ENCODE results near the gene MYO18B. TPM values are rescaled to one million over a fixed set of nuclear protein-coding genes. Genes with fewer than 3 reads are reported as not detected.

The MYO18B gene
- total and polyA plus RNA-seq, 2 of the 8 experiments (the other 6 are each of a cell fraction or from before 2014, with no cell fraction given), result 0.62 to 0.78 TPM

- H3K4me1 ChIP-seq (replicated peaks in 1 of 4; ENCODE audit: control insufficient read depth in 3 of 4, insufficient read depth in 4 of 4, low read length in 3 of 4), result peaks cover 0 to 2% (median 0%) of the 10 kb centered on the region in 4 experiments; a peak in 1 of 7 replicates
- POLR2A ChIA-PET (ENCODE audit: partially characterized antibody), result no interaction called here
- no peak overlapping the region for H2BK120ac ChIP-seq (replicated peaks; ENCODE audit: low read depth, low read length)
- no peak overlapping the region for H2BK20ac ChIP-seq (ENCODE audit: low read length)
- no peak overlapping the region for H3K4ac ChIP-seq (replicated peaks; ENCODE audit: insufficient read length, low read depth, low read length)
- H4K20me1 ChIP-seq (replicated peaks in 1 of 2; ENCODE audit: control insufficient read depth in 1 of 2, insufficient read depth in 2 of 2, low read length in 2 of 2), result no peaks in the 10 kb centered on the region
- H2AFZ ChIP-seq (ENCODE audit: low read length), result no peak overlapping the region
- H4K91ac ChIP-seq (replicated peaks; ENCODE audit: insufficient read length, low read length), result no peak overlapping the region
- no peaks in the 10 kb centered on the region for H3K36me3 ChIP-seq (ENCODE audit: control insufficient read depth in 2 of 4, insufficient read depth in 4 of 4, low read length in 3 of 4)
- CTCF ChIA-PET (ENCODE audit: partially characterized antibody), result interaction anchor here (0.6 kb wide), 1 partner anchor 1403 kb away, joined by 3 read pairs; no protein-coding TSS in a partner anchor
- H3K9me3 ChIP-seq (ENCODE audit: insufficient read depth in 2 of 2, low read depth in 1 of 2, low read length in 1 of 2), result no peaks in the 10 kb centered on the region
- H4K8ac ChIP-seq (ENCODE audit: extremely low read depth, insufficient read depth, low read length), result no peak overlapping the region
- no peak overlapping the region for H2AK5ac ChIP-seq (ENCODE audit: low read depth, low read length)
- H3K4me2 ChIP-seq (ENCODE audit: insufficient read depth in 1 of 2, low read depth in 2 of 2, low read length in 2 of 2), result no peak overlapping the region
- H3K79me2 ChIP-seq (ENCODE audit: control insufficient read depth in 1 of 2, insufficient read depth in 2 of 2, low read length in 2 of 2), result no peaks in the 10 kb centered on the region
- H3K27me3 ChIP-seq (replicated peaks in 1 of 4; ENCODE audit: control insufficient read depth in 3 of 4, extremely low read depth in 1 of 4, insufficient read depth in 3 of 4, low read length in 3 of 4), result no peaks in the 10 kb centered on the region; a peak in 2 of 7 replicates
- no peak overlapping the region for H4K5ac ChIP-seq (ENCODE audit: insufficient read length, low read depth, low read length)
- WGBS, 2 experiments (ENCODE audit: extremely low coverage in 1 of 2, insufficient coverage in 1 of 2, insufficient read length in 1 of 2, insufficient replicate concordance in 2 of 2, low coverage in 1 of 2, low lambda C conversion rate in 2 of 2, missing lambda C conversion rate in 1 of 2), result 96% methylated on average over 7 of the region's 7 CpGs; no CpG with 5 or more reads in 1 of the 2 experiments
- no peak overlapping the region for H3K56ac ChIP-seq (replicated peaks; ENCODE audit: insufficient read length, low read depth, low read length)
- FAIRE-seq (no peak), DNase-seq (ENCODE audit: low read depth in 1 of 2, low spot score in 2 of 2) (no peak)
- no peaks in the 10 kb centered on the region for H3K79me1 ChIP-seq (ENCODE audit: low read depth, low read length)
- H3K23me2 ChIP-seq (ENCODE audit: low read depth, low read length), result no peaks in the 10 kb centered on the region
- H2BK15ac ChIP-seq (ENCODE audit: low read length), result no peak overlapping the region
- H2BK5ac ChIP-seq (ENCODE audit: low read depth, low read length), result no peak overlapping the region
- no peak overlapping the region for H3K27ac ChIP-seq (ENCODE audit: low read depth, low read length)
- H2BK12ac ChIP-seq (ENCODE audit: low read depth, low read length), result no peak overlapping the region
- H3K9ac ChIP-seq (replicated peaks in 1 of 4; ENCODE audit: extremely low read depth in 1 of 4, low read depth in 3 of 4, low read length in 3 of 4), result no peak overlapping the region
- no peak overlapping the region for H3K23ac ChIP-seq (ENCODE audit: insufficient read length)
- TF ChIP-seq SRF (IDR thresholded peaks at IDR 0.05; ENCODE audit: low read depth, low read length) (no peak), ASH2L (IDR thresholded peaks at IDR 0.05; ENCODE audit: low read length) (no peak), CHD2 (IDR thresholded peaks at IDR 0.05; ENCODE audit: low read length) (no peak), YY1 (IDR thresholded peaks at IDR 0.05; ENCODE audit: low read depth, low read length) (no peak), MAFK (IDR thresholded peaks at IDR 0.05; ENCODE audit: low read depth, low read length) (no peak)
- TF ChIP-seq, protein P1, sequence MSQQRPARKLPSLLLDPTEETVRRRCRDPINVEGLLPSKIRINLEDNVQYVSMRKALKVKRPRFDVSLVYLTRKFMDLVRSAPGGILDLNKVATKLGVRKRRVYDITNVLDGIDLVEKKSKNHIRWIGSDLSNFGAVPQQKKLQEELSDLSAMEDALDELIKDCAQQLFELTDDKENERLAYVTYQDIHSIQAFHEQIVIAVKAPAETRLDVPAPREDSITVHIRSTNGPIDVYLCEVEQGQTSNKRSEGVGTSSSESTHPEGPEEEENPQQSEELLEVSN (IDR thresholded peaks at IDR 0.05), result no peak
- H3K4me3 ChIP-seq (ENCODE audit: extremely low read depth in 1 of 4, insufficient read depth in 2 of 4, low read depth in 3 of 4, low read length in 4 of 4), result no peak overlapping the region
- no peak overlapping the region for H3K14ac ChIP-seq (ENCODE audit: insufficient read length)
- no peak overlapping the region for H3K18ac ChIP-seq (ENCODE audit: extremely low read depth, low read length)
Measured at GRCh38 chr22:26050079-26050478, 308.1 kb downstream of the MYO18B start.
